Superior temporal gyrus (tissue), 1 donor: ENCODE data around the gene NSL1.

ENCODE experiments used
- DNase-seq: peaks from one replicate; pipeline ENCODE4 v3.0.0-alpha.2; 2016; ENCODE audit errors: extremely low spot score

The NSL1 gene

DNA sequence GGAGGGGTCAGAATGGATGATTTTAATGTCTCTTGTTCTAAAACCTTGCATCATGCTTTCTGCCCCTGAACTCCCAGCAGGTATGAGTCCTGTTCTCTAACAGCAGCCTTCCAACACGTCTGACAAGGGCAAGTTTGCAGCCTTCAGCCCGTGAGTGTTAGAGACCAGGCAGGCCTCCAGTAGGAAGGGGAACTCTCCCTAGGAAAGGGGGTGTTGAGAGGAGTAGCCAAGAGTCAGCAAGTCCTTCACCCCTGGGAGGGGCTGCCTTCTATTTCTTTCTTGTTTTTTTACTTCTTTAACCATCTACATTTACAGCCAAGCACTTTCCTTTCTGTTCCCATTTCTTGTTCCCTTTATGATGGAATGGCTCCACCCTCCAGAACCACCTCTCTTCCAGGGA is 106.1 kb downstream of the NSL1 start:
- DNase-seq, result no peak

GRCh38 chr1:212684521-212685090 is 107.0 kb downstream of the NSL1 start:
- no peak for DNase-seq

DNA sequence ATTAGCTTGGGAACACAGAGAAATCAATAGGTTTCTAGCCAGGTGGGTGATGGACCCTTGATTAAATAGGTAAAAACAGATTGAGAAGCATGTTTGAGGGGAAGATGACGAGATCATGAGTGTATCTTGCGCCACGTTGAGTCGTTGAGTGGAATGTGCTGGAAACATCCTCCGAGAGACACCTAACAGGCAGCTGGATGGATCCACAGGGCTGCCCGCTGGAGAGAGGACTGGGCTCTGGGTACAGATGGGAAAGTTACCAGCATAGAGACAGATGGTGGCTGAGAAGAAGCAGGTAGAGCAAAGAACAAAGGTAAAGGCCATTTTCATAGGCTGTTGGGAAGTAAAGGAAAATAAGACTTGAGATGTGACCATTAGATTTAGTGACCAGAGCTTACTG is 107.5 kb downstream of the NSL1 start:
- no peak for DNase-seq

DNA sequence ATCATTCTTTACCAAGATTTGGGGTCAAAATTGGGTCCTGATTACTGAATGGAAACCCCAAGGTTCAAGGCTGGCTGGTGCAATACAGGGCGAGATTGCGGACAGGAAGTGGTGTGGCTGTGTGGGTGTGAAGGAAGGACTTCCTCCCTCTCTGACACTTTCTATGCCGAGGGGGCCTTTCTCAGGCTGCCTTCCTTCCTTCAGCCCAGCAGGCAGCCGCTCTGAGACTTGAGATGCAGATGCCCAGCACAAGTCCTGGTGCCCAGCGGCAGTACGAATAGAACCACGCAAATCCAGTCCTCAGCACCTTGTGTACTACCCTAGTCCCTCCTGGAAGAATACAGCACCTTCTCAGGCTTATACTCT is 108.2 kb downstream of the NSL1 start:
- no peak for DNase-seq

DNA sequence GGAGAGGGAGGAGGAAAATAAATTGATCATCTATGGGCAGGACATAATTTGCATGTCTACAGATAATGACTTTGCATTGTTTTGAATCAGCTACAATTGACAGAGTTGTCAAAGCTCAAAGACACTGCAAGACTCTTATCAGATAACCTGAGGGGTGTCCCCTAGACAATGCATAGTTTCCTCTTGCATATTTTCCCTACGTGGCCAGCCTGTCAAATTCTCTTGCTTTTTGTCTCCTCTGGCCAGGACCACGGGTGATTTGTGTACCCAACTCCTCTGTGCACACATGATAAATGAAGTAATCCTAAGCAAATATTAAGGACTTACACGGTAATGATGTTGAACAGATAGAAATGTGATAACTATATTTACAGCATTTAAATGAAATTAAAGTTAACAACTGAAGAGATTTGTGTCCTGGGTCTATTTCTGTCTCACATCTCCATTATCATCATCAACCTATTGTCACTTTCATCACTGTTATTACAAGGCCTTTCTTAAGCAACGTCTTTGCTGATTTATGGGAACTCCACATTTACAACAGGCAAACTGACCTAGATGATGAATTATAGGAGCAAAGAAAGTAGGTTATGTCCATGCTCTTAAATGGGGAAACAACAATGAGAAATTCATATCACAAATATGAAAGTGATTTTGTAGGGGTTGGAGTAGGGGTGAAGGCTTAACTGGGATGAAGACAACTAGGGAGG is 110.7 kb downstream of the NSL1 start:
- no peak for DNase-seq

DNA sequence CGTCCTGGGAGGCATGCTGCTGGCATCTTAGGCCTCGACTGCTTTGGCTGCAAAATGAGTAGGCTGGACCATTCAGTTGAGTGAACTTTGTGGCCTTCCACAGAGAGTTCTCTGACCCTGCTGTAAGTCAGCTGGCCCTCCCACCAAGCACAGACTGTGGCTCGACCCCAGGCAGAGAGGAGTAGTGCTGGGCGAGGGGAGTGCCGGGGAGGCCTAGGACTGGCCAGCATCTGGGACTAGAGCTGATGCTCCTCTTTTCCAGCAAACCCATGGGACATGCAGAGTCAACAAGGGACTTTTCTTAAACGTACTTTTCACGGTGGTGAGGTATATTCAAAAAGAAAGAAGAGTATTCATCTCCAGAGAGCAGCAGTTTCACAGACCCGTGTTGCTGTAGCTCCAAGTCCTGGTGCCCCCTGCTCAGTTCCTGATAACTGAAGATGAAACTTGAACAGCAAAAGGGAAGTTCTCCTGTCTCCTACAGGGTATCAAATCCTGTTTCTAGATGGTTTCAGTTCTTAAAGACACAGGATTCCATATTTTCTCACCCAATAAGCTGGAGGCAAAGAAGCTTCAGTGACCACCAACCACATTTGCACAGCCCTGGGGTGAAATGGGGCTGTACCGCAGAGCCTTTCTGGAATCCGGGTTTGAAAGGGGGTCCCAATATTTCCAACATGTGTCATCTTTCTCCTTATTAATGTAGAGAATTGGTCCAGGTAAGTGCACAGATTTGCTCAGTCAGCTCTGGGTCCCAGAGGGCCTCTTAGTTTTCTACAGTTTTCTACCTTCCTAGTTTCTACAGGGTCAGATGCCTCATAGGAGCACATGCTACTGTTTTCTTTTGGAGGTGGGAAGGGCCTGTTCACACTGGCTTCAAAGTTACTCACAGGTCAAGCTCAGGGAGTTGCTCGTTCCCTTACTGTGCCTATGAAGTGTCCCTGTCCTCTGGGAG is 112.8 kb downstream of the NSL1 start:
- no peak for DNase-seq

GRCh38 chr1:212677573-212677972 is 114.0 kb downstream of the NSL1 start:
- DNase-seq, result no peak

DNA sequence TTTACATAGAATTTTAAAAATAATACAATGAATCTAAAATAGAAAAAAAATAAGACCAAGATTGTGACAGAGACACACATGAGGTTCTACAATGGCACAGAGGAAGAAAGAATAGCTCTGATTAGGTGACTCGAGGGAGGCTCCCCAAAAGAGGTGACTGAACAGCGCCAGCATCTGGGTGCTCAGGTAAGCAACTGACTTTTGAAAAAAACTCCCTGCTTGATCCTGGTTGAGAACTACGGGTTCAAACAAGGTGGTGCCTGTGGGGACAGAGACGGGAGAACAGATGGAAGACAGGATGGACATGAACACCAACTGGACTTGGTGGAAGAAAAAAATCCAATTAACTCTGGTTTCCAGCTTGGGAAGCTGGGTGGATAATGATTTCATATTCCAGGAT is 114.4 kb downstream of the NSL1 start:
- DNase-seq, result no peak
